ENCODE data around the gene ACVR1.
"Not testable (repeated sequence)": the region's sequence is repeated elsewhere in the genome, so short reads cannot be mapped to it uniquely, and the experiment has no call there.

Gene ACVR1

GRCh38 chr2:157786663-157787363 is 89.3 kb downstream of the ACVR1 start:
- DNase-seq: no peak

- no peak for DNase-seq
These were observed 90.1 kb downstream of the ACVR1 start for GRCh38 chr2:157785866-157786662.

GRCh38 chr2:157785200-157785599 is 90.9 kb downstream of the ACVR1 start:
- DNase-seq: no peak

- DNase-seq: no peak
These were observed 91.3 kb downstream of the ACVR1 start for GRCh38 chr2:157784823-157785175.

GRCh38 chr2:157784169-157784822 is 91.8 kb downstream of the ACVR1 start:
- DNase-seq: no peak

- no peak for DNase-seq
These were observed 92.9 kb downstream of the ACVR1 start for GRCh38 chr2:157783245-157783644.

GRCh38 chr2:157782057-157782845 is 93.9 kb downstream of the ACVR1 start:
- DNase-seq: no peak

GRCh38 chr2:157780211-157780610 is 95.9 kb downstream of the ACVR1 start:
- DNase-seq: no peak

- no peak for DNase-seq
These were observed 96.3 kb downstream of the ACVR1 start for GRCh38 chr2:157779794-157780193.

- peak; percentile 30 to 49 for DNase-seq
These were observed 98.7 kb downstream of the ACVR1 start for GRCh38 chr2:157777427-157777826.

GRCh38 chr2:157771234-157771633 is 104.9 kb downstream of the ACVR1 start:
- no peak for DNase-seq

- no peak for DNase-seq
These were observed 106.3 kb downstream of the ACVR1 start for GRCh38 chr2:157769856-157770255.

GRCh38 chr2:157764386-157764785 is 111.7 kb downstream of the ACVR1 start:
- no peak for DNase-seq

GRCh38 chr2:157761520-157761919 is 114.6 kb downstream of the ACVR1 start:
- no peak for DNase-seq

- DNase-seq: no peak
These were observed 115.2 kb downstream of the ACVR1 start for GRCh38 chr2:157760949-157761348.

GRCh38 chr2:157759855-157760254 is 116.3 kb downstream of the ACVR1 start:
- no peak for DNase-seq

- no peak for DNase-seq
These were observed 117.5 kb downstream of the ACVR1 start for GRCh38 chr2:157758586-157758985.

- no peak for DNase-seq
These were observed 118.6 kb downstream of the ACVR1 start for GRCh38 chr2:157757500-157757899.

- DNase-seq: not testable (repeated sequence)
These were observed 119.7 kb downstream of the ACVR1 start for GRCh38 chr2:157756447-157756846.

- peak; percentile 15 for DNase-seq
These were observed 124.6 kb downstream of the ACVR1 start for GRCh38 chr2:157751462-157752058.

GRCh38 chr2:157749684-157750083 is 126.4 kb downstream of the ACVR1 start:
- DNase-seq: no peak

GRCh38 chr2:157748371-157749142 is 127.6 kb downstream of the ACVR1 start:
- no peak for DNase-seq
